ENCODE results near the gene CHI3L1.

Gene CHI3L1

GRCh38 chr1:203151362-203152157, 34.9 kb downstream of the CHI3L1 start:
- DNase-seq: no peak

DNA sequence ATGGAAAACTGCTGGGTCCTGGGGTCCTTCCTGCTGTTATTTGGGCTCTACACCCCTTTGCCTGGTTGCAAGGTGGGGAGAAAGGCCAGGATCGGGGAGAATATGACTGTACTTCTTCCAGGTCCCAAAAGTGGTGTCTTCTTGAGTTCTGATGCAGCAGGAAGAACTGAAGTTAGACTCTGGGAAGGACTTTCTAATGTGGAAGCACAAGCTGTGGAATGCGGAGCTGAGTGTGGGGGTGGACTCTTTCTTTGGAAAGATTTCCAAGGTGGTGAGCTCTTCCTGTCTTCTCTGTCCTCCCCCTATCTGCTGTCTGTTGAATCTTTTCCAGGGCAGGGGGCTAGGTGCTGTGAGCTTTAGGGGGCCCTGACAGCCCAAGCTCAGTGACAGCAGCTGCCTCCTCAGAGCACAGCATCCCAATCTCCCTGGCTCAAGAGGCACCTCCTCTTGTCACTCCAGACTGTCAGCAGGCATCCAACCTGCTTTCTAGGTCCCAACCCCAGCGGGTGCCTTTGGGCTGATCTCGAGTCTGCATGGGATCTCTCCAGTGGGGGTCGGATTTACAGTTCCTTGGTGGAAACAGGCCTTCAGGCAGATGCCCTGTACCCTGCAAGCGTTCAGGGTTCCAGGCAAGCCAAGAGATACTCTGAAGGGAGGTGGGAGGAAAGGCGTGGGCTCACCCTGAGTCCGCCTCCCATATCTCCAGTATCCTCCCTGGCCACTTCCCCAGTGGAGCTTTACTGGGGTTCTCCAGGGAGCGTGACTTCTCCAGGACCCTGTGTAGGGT, 35.8 kb downstream of the CHI3L1 start:
- DNase-seq: no peak

DNA sequence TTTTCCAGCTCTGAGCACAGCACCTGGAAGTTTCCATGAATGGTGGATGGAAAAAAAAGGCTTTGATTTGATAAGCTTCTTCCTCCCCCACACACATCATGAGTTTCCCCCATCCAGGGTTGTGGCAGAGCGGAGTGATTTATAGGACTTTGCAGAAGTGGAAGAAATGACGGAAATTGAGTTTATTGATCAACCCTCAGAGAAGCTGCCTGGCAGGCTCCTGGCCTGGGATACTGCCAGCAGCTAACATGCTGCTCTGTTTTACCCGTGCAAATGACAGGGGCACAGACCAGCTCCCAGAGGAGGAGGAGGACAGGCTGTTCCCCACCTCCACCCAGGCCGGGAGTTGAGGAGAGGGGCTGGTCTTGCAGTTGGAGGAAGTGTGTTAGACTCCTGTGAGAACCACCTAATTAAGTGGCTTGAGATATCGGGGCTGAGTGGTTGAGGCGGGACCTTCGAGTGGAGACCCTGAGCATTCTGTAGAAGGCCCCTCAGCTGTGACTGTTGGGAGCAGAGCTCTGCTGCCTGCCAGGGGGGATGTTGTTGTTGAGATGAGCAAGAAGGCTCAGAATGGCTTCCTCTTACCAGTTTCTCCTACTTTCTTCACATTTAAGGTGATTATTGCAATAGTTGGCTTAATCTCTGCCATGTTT, 37.2 kb downstream of the CHI3L1 start:
- DNase-seq: no peak

DNA sequence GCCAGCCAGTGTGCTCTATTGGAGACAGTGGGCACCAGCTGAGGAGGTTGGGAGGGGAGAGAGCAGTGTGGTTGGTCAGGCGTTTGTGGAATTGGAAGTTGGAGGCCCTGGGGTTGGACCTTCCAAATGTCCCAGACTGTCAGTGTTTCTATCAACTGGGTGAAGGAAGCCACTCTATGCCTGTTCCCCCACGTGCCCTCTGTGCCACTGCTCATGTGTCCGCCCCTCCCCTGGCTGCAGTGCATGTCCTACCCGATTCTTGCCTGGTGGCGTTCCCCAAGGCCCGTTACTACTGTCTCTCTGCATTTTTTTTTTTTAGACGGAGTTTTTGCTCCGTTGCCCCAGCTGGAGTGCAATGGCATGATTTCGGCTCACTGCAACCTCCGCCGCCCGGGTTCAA, 37.9 kb downstream of the CHI3L1 start:
- no peak for DNase-seq

GRCh38 chr1:203148127-203148526, 38.4 kb downstream of the CHI3L1 start:
- no peak for DNase-seq

GRCh38 chr1:203147376-203147775, 39.1 kb downstream of the CHI3L1 start:
- no peak for DNase-seq

DNA sequence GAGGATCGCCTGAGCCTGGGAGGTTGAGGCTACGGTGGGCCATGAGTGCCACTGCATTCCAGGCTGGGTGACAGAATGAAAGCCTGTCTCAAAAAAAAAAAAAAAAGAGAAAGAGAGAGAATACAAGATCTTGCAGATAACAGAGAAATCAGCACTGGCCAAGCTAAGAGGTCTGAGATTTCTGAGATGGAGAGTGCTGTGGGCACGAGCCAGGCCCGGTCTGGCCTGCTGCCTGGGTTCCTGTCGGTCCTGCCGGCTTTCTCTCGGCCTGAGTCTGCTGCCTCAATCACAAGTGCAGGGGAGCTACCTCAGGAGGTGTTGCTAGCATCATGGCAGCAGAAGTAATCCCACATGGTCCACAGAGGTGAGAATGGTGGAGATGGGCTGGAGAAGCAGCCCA, 40.0 kb downstream of the CHI3L1 start:
- no peak for DNase-seq

DNA sequence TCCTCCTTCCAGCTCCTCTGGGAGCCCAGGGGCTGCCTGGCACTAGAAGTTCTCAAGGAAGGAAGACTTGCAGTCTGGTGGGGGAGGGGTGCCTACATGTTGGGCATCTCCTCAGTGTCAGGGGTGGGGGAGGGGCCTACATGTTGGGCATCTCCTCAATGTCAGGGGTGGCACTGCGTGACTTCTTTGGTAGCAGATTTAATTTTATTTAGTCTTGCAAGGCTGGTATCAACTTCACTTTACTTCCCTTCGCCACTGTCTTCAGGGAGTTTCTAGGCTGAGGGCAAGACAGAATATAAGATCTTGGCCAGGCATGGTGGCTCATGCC, 40.5 kb downstream of the CHI3L1 start:
- DNase-seq: no peak

DNA sequence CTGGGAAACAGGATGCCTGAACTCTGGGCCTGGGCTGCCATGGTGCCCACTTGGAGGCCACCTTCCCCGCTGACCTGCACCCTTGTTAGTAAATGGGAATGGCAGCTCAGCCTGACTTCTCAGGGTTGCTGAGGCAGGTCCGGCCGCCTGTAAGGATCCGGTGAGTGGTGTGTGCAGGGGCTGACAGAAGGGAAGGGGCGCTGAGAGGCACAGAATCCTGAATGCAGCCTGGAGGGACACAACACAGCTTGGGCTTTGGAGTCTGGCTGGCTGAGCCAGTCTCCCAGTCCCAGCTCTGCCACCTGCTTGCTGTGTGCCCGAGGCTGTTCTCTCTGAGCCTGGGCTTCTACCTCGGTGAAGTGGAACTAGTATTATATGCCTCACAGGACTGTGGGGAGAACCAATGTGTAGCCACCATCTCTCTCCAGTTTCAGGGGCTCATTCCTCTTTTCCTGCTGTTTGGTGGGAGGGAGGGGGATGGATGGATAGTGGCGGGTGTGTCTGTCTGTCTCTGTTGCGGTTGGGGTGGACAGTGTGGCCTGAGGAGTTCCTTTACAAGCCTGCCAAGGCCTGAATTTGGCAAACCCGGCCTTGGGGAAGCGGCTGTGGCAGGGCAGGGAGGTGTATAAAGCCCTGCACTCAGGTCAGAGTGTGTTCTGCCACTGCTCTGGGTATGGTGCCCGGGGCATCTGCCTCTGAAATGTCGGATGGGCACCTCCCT, 41.0 kb downstream of the CHI3L1 start:
- DNase-seq: no peak

- DNase-seq: no peak
Measured at GRCh38 chr1:203144661-203145060, 41.8 kb downstream of the CHI3L1 start.

DNA sequence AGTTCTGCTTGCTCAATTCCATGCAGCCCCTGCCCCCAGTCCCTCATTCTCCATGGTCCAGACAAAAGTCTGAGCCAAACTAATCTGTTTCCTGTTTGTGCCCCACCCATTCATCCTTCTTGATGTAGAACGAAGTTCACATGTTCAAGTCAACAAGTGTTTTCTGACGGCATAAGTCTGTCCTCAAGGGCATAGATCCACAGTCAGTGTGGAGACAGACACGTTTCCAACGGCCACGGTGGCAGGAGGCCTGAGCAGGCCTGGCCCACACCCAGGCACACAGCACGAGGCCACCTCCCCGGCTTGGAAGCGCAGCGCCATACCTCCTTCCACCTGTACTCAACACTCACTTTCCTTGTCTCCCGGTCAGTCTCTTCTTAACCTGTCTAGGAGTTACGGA, 42.9 kb downstream of the CHI3L1 start:
- DNase-seq: no peak

DNA sequence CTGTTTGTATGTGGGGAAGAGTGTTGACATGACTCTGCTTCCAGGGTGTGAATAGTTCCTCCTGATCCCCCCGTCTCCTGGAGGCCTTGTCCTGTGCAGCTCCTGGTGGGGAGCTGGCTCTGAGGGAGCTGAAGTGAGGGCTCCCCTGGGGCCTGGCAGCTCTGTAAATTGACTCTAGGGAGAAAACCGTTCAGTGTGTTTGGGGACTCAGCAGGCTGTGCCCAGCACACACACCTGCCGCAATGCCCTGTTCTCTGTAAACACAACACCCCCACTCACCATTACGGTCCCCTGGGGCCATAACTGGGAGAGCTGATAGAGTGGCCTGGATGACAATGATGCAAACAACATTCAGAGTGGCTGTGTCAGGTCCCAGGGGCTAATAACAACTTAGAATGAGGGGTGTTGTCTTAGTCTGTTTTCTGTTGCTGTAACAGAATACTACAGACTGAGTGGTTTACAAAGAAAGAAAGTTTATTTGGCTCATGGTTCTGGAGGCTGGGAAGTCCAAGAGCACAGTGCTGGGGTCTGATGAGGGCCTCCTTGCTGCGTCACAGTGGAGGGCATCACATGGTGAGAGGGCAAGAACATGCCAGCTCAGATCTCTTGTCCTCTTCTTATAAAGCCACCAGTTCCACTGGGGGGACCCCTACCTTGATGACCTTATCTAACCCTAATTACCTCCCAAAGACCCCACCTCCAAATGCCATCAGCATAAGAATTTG, 43.7 kb downstream of the CHI3L1 start:
- no peak for DNase-seq

GRCh38 chr1:203142124-203142523, 44.4 kb downstream of the CHI3L1 start:
- no peak for DNase-seq

GRCh38 chr1:203140743-203141520, 45.6 kb downstream of the CHI3L1 start:
- DNase-seq: peak; percentile 57 to 81 (median 73)

DNA sequence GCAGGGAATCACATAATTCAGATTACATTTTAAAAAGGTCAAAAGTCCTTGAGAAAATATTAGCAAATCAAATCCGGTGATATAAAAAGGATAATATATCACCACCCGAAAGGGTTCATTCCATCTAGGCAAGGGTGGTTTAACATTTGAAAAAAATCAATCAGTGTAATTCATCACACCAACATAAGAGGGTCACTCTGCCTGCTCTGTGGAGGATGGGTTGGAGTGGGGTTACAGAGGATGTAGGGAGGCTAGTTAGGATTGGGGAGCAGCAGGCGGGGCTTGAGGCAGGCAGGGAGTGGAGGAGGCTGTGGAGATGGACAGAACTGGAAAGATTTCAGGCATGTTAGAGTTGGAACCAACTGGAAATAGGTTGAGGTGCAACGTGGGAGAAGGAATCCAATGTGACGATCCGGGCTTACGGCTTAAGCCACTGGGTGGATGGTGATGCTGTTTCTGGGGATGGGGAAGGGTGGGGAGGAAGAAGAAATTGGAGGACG, 46.5 kb downstream of the CHI3L1 start:
- no peak for DNase-seq

GRCh38 chr1:203138066-203138465, 48.4 kb downstream of the CHI3L1 start:
- DNase-seq: no peak

DNA sequence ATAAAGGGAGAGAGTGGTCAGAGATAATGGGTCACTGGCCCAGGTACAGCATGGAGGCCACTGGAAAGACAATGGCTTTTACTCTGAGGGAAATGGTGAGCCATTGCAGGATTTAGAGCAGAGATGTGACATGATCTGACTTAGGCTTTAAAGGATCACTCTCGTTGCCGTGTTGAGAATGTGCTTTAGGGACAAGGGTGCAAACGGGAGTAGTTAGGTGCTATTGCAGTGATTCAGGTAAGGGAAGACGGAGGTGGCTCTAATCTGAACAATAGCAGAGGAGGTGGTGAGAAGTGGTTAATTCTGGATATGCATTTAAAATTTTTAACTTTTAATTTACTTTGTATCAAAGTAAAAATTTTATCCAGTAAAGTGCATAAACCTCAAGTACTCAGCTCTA, 49.2 kb downstream of the CHI3L1 start:
- DNase-seq: no peak

DNA sequence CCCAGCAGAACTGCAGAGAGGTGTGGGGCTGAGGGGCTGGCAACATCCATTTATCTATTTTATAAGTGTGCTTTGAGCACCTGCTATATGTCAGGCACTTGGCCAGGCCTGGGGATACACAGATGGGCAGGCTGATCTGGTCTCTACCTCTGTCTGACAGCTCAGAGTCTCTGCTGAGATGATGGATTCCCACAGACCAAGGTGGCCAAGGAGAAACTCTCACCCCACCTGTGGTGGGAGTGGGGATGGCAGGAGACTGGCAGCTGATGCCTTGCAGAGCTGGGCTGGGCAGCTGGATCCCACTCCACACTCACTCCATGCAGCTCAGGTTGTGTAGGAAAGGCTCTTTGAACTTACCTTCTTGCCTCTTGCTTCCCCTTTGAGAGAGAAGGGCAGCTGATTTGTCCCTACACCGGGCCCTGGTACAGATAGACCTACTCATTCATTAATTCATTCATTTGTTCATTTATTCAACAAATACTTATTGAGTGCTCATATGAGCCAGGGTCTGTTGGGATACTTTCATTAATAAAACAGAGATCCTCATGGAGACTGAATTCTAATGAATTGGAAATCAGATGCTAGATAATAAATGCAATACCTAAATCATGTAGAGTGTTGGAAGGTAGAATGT, 50.0 kb downstream of the CHI3L1 start:
- no peak for DNase-seq

GRCh38 chr1:203135636-203136305, 50.7 kb downstream of the CHI3L1 start:
- DNase-seq: peak; percentile 45 to 68 (median 63)

Data from suppressor macrophage (primary cell).